HepG2 (cell line): ENCODE results near the gene HSF2BP. TPM values are rescaled to one million over a fixed set of nuclear protein-coding genes. Genes with fewer than 3 reads are reported as not detected.

ENCODE experiments used
- ARNT2 ChIP-seq: sonication (generic); formaldehyde crosslinking; IDR thresholded peaks from 2 replicates; pipeline ENCODE4 v1.8.0; 2022; ENCODE audit warnings: mild to moderate bottlenecking, low read depth, missing genetic modification reagents, moderate library complexity
- BCL3 ChIP-seq: sonication (generic); formaldehyde crosslinking; IDR thresholded peaks from 2 replicates; pipeline ENCODE4 v1.5.1; 2020; ENCODE audit warnings: mild to moderate bottlenecking, missing genetic modification reagents, moderate library complexity
- BCL6 ChIP-seq: IDR thresholded peaks from 2 replicates; pipeline ENCODE4 v1.6.1; 2016; ENCODE audit warnings: missing genetic modification reagents, missing compliant biosample characterization
- CERS6 ChIP-seq: sonication (generic); formaldehyde crosslinking; IDR thresholded peaks from 2 replicates; pipeline ENCODE4 v1.5.0; 2020; ENCODE audit warnings: missing genetic modification reagents
- DNMT3B ChIP-seq: conservative IDR thresholded peaks from 2 replicates; pipeline ENCODE4 v1.6.1; 2016; ENCODE audit warnings: missing biosample characterization, control low read depth
- FOXA1 ChIP-seq, 2 experiments: fragments of 450-650 bp in 1 of 2; sonication (generic) in 1 of 2; formaldehyde crosslinking in 1 of 2; IDR thresholded peaks; 2 replicates each; pipeline versions ENCODE4 v1.4.0 to v1.6.1; 2016 to 2020; ENCODE audit warnings: missing genetic modification reagents in 1 of 2
- FOXP4 ChIP-seq: sonication (generic); formaldehyde crosslinking; IDR thresholded peaks from 2 replicates; pipeline ENCODE4 v1.4.0; 2020; ENCODE audit warnings: missing genetic modification reagents
- HNRNPUL1 ChIP-seq: fragments of 200-400 bp; formaldehyde crosslinking; IDR thresholded peaks from 2 replicates; pipeline ENCODE4 v1.6.1; 2017; ENCODE audit warnings: low read depth, mild to moderate bottlenecking, low read length, moderate library complexity
- KAT8 ChIP-seq: IDR thresholded peaks from 2 replicates; pipeline ENCODE4 v1.6.1; 2016; ENCODE audit warnings: missing genetic modification reagents, missing compliant biosample characterization
- MXD1 ChIP-seq: sonication (generic); formaldehyde crosslinking; IDR thresholded peaks from 2 replicates; pipeline ENCODE4 v1.4.0; 2020; ENCODE audit warnings: mild to moderate bottlenecking, missing genetic modification reagents
- MXD4 ChIP-seq: IDR thresholded peaks from 2 replicates; pipeline ENCODE4 v1.6.1; 2016; ENCODE audit warnings: mild to moderate bottlenecking, missing biosample characterization, missing genetic modification reagents
- MYC ChIP-seq: sonication (generic); formaldehyde crosslinking; IDR thresholded peaks from 2 replicates; pipeline ENCODE4 v1.9.0; 2021; ENCODE audit warnings: missing genetic modification reagents, borderline replicate concordance
- PAXIP1 ChIP-seq: sonication (generic); formaldehyde crosslinking; conservative IDR thresholded peaks from 2 replicates; pipeline ENCODE4 v1.4.0; 2020; ENCODE audit warnings: mild to moderate bottlenecking, missing genetic modification reagents, moderate library complexity
- RNF219 ChIP-seq: sonication (generic); formaldehyde crosslinking; IDR thresholded peaks from 2 replicates; pipeline ENCODE4 v1.5.0; 2020; ENCODE audit warnings: mild to moderate bottlenecking, missing genetic modification reagents
- RXRB ChIP-seq: IDR thresholded peaks from 2 replicates; pipeline ENCODE4 v1.6.1; 2016; ENCODE audit warnings: borderline replicate concordance, missing genetic modification reagents, missing compliant biosample characterization
- SNRNP70 ChIP-seq: fragments of 200-400 bp; formaldehyde crosslinking; IDR thresholded peaks from 2 replicates; pipeline ENCODE4 v1.6.1; 2017; ENCODE audit warnings: mild to moderate bottlenecking, low read depth, low read length, moderate library complexity
- THYN1 ChIP-seq: sonication (generic); formaldehyde crosslinking; IDR thresholded peaks from 2 replicates; pipeline ENCODE4 v1.8.1; 2023; ENCODE audit warnings: low read depth, mild to moderate bottlenecking, moderate library complexity, missing genetic modification reagents, borderline replicate concordance
- ZBTB7A ChIP-seq: sonication (generic); formaldehyde crosslinking; IDR thresholded peaks from 2 replicates; pipeline ENCODE4 v1.8.0; 2022; ENCODE audit warnings: mild to moderate bottlenecking, missing genetic modification reagents
- ZNF644 ChIP-seq: IDR thresholded peaks from 2 replicates; pipeline ENCODE4 v1.6.1; 2016; ENCODE audit warnings: low read depth
- polyA plus RNA-seq, 8 experiments: library from polyadenylated mRNA; depleted of rRNA in 3 of 8; stranded (reverse) in 7 of 8; unstranded in 1 of 8; fragments of >200 nt; fragmentation: Illumina TruSeq in 4 of 8; extraction: Trizol in 4 of 8; gene quantifications; 2 replicates each; pipeline versions ENCODE4 v1.2.1 to v1.2.3, GENCODE V29; 2011 to 2016; ENCODE audit warnings: low read depth in 4 of 8, missing spikeins in 1 of 8, mixed read lengths in 1 of 8; ENCODE audit not compliant: insufficient read depth in 1 of 8
- total RNA-seq, 5 experiments: library from RNA; depleted of rRNA; stranded (reverse); fragments of >200 nt; fragmentation: Illumina TruSeq; extraction: Trizol; gene quantifications; 2 replicates each; pipeline ENCODE4 v1.2.3, GENCODE V29; 2016; ENCODE audit warnings: low read depth in 1 of 5

HSF2BP gene
- total and polyA plus RNA-seq, 2 of the 13 experiments (the other 11 are each of a cell fraction or from before 2014, with no cell fraction given) = 0.67 to 2.2 TPM

GRCh38 chr21:43590194-43590593, 69.1 kb downstream of the HSF2BP start (continued):
- TF ChIP-seq CERS6 (CRISPR knock-in tag) (no peak), HNRNPUL1 (no peak), MXD4 (CRISPR knock-in tag) (no peak), SNRNP70 (no peak), BCL6 (CRISPR knock-in tag) (peak; percentile 86), PAXIP1 (CRISPR knock-in tag) (0 out of 2 replicates have a peak, but pooled peaks have one; percentile 27), MYC (CRISPR knock-in tag) (no peak), THYN1 (no peak), DNMT3B (CRISPR knock-in tag) (0 out of 2 replicates have a peak, but pooled peaks have one; percentile 23), ZNF644 (CRISPR knock-in tag) (peak; percentile 88), MXD1 (CRISPR knock-in tag) (no peak), FOXA1 (IDR thresholded peaks at IDR 0.05) (no peak), FOXA1 (CRISPR knock-in tag; IDR thresholded peaks at IDR 0.05) (peak; percentile 73), FOXP4 (peak; percentile 41; the same call in 1 of the 2 replicates), ARNT2 (CRISPR knock-in tag) (0 out of 2 replicates have a peak, but pooled peaks have one; percentile 34), KAT8 (CRISPR knock-in tag) (peak; percentile 31; the same call in 1 of the 2 replicates), ZBTB7A (CRISPR knock-in tag) (no peak), RNF219 (CRISPR knock-in tag) (no peak), BCL3 (no peak), RXRB (CRISPR knock-in tag) (peak; percentile 63)
